Suprapubic skin (tissue), 4 donors: ENCODE data around the gene CENPK. TPM values are rescaled to one million over a fixed set of nuclear protein-coding genes. Genes with fewer than 3 reads are reported as not detected.
"Not testable (repeated sequence)": the region's sequence is repeated elsewhere in the genome, so short reads cannot be mapped to it uniquely, and the experiment has no call there.

Source experiments
- DNase-seq, 2 donors: peaks; one replicate each; pipeline ENCODE4 v3.0.0-alpha.2; 2019; ENCODE audit warnings: low spot score in 2 of 2
- H3K27ac ChIP-seq: fragments of 200-600 bp; sonication (generic); one replicate; pipeline ENCODE4 v1.5.1; 2019
- H3K27me3 ChIP-seq: fragments of 200-600 bp; sonication (generic); one replicate; pipeline ENCODE4 v1.5.1; 2019
- H3K36me3 ChIP-seq: fragments of 200-600 bp; sonication (generic); one replicate; pipeline ENCODE4 v1.5.1; 2019
- H3K4me1 ChIP-seq: fragments of 200-600 bp; sonication (generic); one replicate; pipeline ENCODE4 v1.5.1; 2019
- H3K4me3 ChIP-seq: fragments of 200-600 bp; sonication (generic); one replicate; pipeline ENCODE4 v1.5.1; 2019; ENCODE audit warnings: mild to moderate bottlenecking
- H3K9me3 ChIP-seq: fragments of 200-600 bp; sonication (generic); one replicate; pipeline ENCODE4 v1.5.1; 2019
- EP300 ChIP-seq: sonication (generic); formaldehyde crosslinking; IDR thresholded peaks from one replicate; pipeline ENCODE4 v1.6.1; 2017; ENCODE audit warnings: antibody characterized with exemption
- POLR2A ChIP-seq, 2 donors: fragments of 450-650 bp; IDR thresholded peaks; one replicate each; pipeline ENCODE4 v1.6.1; 2017; ENCODE audit warnings: antibody characterized with exemption in 2 of 2, mild to moderate bottlenecking in 2 of 2, moderate library complexity in 2 of 2
- POLR2AphosphoS5 ChIP-seq, 3 donors: sonication (generic); formaldehyde crosslinking; IDR thresholded peaks; one replicate each; pipeline ENCODE4 v1.6.1; 2017; ENCODE audit warnings: antibody characterized with exemption in 3 of 3
- WGBS: methylation state at CpG from one replicate; pipeline ENCODE4 v1.1.5; 2018; 5-methylcytosine and 5-hydroxymethylcytosine counted together
- total RNA-seq, 4 donors: library from RNA; depleted of rRNA; stranded (reverse); fragments of >200 nt; gene quantifications; one replicate each; pipeline ENCODE4 v1.1.0, GENCODE V29; 2016
- TF ChIP-seq, protein P1 (sequence below), 2 donors: fragments of 200-600 bp in 1 of 2; fragments of 450-650 bp in 1 of 2; sonication (generic) in 1 of 2; IDR thresholded peaks; one replicate each; pipeline ENCODE4 v1.5.1; 2016 to 2019; ENCODE audit warnings: antibody characterized with exemption in 2 of 2, mild to moderate bottlenecking in 1 of 2, moderate library complexity in 1 of 2

CENPK gene
- total RNA-seq, 4 donors from 2014 or later: 1.2 to 7.9 (median 1.7) TPM

DNA sequence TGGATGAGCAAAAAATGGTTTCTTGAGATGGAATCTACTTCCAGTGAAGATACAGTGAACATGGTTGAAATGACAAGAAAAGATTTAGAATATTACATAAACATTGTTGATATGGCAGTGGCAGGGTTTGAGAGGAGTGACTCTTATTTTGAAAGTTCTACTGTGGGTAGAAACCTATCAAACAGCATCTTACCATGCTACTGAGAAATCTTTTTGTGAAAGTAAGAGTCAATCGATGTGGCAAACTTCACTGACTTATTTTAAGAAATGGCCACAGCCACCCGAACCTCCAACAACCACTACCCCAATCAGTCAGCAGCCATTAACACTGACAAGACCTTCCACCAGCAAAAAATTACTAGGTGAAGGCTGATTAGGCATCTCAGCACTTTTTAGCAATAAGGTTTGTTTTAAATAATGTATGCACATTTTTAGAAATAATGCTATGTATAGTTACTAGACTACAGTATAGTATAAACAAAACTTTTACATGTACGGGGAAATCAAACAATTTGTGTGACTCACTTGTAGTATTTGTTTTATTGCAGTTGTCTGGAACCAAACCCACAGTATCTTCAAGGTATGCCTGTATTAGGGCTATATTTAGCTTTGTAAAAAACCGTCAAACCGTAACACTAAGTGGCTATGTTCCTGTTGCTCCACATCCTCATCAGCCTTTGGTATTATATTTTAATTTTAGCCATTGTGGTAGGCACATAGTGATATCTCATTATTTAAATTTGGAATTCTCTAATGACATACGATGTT lies 50.6 kb downstream of the CENPK start:
- no peak for TF ChIP-seq EP300
- TF ChIP-seq POLR2AphosphoS5 (IDR thresholded peaks at IDR 0.05): no peak
- TF ChIP-seq, protein P1, sequence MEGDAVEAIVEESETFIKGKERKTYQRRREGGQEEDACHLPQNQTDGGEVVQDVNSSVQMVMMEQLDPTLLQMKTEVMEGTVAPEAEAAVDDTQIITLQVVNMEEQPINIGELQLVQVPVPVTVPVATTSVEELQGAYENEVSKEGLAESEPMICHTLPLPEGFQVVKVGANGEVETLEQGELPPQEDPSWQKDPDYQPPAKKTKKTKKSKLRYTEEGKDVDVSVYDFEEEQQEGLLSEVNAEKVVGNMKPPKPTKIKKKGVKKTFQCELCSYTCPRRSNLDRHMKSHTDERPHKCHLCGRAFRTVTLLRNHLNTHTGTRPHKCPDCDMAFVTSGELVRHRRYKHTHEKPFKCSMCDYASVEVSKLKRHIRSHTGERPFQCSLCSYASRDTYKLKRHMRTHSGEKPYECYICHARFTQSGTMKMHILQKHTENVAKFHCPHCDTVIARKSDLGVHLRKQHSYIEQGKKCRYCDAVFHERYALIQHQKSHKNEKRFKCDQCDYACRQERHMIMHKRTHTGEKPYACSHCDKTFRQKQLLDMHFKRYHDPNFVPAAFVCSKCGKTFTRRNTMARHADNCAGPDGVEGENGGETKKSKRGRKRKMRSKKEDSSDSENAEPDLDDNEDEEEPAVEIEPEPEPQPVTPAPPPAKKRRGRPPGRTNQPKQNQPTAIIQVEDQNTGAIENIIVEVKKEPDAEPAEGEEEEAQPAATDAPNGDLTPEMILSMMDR (IDR thresholded peaks at IDR 0.05): no peak
- TF ChIP-seq POLR2A (IDR thresholded peaks at IDR 0.05): no peak
- no peak overlapping the region for H3K27ac ChIP-seq
- H3K4me1 ChIP-seq: no peaks in the 10 kb centered on the region
- no peaks in the 10 kb centered on the region for H3K27me3 ChIP-seq
- 79% methylated on average over 6 of the region's 6 CpGs for WGBS
- DNase-seq: no peak
- no peak overlapping the region for H3K4me3 ChIP-seq
- H3K9me3 ChIP-seq: no peaks in the 10 kb centered on the region
- no peaks in the 10 kb centered on the region for H3K36me3 ChIP-seq

DNA sequence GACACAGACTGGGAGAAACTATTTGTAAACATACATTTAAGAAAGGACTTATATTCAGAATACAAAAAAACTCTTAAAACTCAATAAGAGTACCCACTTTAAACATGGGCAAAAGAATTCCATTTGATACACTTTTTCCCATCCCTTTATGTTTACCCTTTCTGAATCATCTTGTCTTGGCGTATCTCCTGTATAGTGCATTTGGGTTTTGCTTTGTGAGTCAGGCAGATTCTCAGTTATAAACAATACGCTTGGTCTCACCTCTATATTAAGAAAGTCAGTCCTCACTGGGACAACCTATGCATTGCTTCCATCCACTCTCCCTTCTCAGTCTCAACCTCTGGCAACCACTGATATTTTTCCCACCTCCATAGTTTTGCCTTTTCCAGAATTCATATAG lies 54.0 kb downstream of the CENPK start:
- no peaks in the 10 kb centered on the region for H3K9me3 ChIP-seq
- no peak for DNase-seq
- H3K36me3 ChIP-seq: no peaks in the 10 kb centered on the region
- no peak for TF ChIP-seq EP300
- H3K4me3 ChIP-seq: no peak overlapping the region
- no peak overlapping the region for H3K27ac ChIP-seq
- no peaks in the 10 kb centered on the region for H3K4me1 ChIP-seq
- H3K27me3 ChIP-seq: no peaks in the 10 kb centered on the region
- WGBS: 98% methylated on average over 2 of the region's 2 CpGs

DNA sequence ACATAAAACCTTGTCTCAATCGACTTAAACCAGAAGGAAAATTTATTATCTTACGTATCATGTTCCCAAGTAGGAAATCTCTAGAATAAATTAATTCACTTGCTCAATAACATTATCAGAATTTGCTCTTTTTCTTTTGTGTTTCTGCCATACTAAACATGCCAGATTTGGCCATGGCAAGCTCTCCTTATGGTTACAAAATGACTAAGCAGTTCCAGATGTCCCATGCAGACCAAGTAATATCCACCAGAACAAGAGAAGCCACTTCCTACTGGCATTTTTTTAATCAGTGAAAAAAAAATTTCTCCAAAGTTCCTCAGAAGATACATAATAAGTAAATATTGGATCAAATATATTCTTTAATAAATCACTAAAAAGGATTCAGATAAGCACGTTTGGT lies 56.0 kb downstream of the CENPK start:
- 66% methylated on average over 3 of the region's 3 CpGs for WGBS
- DNase-seq: no peak
- H3K36me3 ChIP-seq: no peaks in the 10 kb centered on the region

DNA sequence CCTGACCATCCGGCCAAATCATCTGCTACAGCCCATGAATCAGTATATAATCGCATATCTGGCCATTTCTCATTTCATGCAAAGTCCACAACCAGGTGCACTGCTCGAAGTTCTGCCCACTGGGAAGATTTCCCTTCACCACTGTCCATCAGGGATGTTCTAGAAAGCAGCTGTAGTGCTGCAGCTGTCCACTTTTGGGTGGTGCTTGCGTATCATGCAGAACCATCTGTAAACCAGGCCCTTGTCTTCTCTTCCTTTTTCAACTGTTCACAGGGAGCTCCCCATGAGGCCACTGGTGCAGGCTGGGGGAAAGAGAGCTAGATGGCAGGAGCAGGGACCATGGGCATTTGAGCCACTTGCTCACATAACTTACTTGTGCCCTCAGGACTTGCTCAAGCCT lies 73.8 kb downstream of the CENPK start:
- no peaks in the 10 kb centered on the region for H3K4me1 ChIP-seq
- no peak for TF ChIP-seq POLR2AphosphoS5 (IDR thresholded peaks at IDR 0.05)
- TF ChIP-seq EP300: no peak
- no peak for TF ChIP-seq POLR2A (IDR thresholded peaks at IDR 0.05)
- TF ChIP-seq, protein P1 (IDR thresholded peaks at IDR 0.05): no peak
- no peaks in the 10 kb centered on the region for H3K9me3 ChIP-seq
- no peak overlapping the region for H3K27ac ChIP-seq
- H3K36me3 ChIP-seq: no peaks in the 10 kb centered on the region
- no peak for DNase-seq
- WGBS: 88% methylated on average over 4 of the region's 4 CpGs
- H3K4me3 ChIP-seq: no peak overlapping the region
- no peaks in the 10 kb centered on the region for H3K27me3 ChIP-seq

More for the DNA sequence above, 56.0 kb downstream of the CENPK start:
- TF ChIP-seq POLR2A (IDR thresholded peaks at IDR 0.05) (no peak), POLR2AphosphoS5 (IDR thresholded peaks at IDR 0.05) (no peak), EP300 (no peak)
- TF ChIP-seq, protein P1 (IDR thresholded peaks at IDR 0.05): no peak
- Histone ChIP-seq H3K27ac (no peak overlapping the region), H3K4me3 (no peak overlapping the region), H3K9me3 (no peaks in the 10 kb centered on the region), H3K27me3 (no peaks in the 10 kb centered on the region), H3K4me1 (no peaks in the 10 kb centered on the region)

DNA sequence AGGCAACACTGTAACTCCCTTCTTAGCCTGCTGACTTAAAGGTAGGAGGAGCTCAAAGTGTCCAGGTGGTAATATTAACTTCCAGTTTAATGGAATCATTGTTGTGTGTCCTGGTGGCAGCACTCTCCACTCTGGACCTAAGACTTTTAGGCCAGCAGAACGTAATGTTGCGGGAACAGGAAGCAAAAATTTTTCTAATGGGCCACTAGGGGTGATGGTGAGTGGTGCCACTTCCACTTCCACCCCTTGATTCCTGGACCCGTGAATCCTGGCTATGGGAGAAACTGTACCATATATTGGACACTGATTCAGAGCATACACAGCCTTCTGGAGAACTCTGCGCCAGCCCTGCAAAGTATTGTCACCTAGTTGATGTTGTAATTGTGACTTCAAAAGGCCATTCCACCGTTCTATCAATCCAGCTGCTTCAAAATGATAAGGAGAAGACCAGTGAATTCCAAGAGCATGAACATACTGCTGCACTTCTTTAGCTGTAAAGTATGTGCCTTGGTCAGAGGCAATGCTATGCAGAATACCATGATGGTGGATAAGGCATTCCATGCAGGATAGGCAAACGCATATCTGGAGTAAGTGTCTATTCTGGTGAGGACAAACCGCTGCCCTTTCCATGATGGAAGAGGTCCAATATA lies 74.8 kb downstream of the CENPK start:
- not testable (repeated sequence) for H3K36me3 ChIP-seq, H3K9me3 ChIP-seq, H3K27ac ChIP-seq, H3K27me3 ChIP-seq, H3K4me3 ChIP-seq, DNase-seq, H3K4me1 ChIP-seq
- 82% methylated on average over 7 of the region's 7 CpGs for WGBS

DNA sequence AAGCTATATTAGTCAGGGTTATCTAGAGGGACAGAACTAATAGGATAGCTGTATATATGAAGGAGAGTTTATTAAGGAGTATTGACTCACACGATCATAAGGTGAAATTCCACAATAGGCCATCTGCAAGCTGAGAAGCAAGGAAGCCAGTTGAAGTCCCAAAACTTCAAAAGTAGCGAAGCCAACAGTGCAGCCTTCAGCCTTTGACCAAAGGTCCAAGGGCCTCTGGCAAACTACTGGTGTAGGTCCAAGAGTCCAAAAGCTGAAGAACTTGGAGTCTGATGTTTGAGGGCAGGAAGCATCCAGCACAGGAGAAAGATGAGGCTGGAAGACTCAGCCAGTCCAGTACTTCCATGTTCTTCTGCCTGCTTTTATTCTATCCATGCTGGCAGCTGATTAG lies 76.2 kb downstream of the CENPK start:
- DNase-seq, H3K4me3 ChIP-seq, H3K9me3 ChIP-seq, H3K4me1 ChIP-seq, H3K27ac ChIP-seq, H3K36me3 ChIP-seq, H3K27me3 ChIP-seq: not testable (repeated sequence)
- 93% methylated on average over 2 of the region's 2 CpGs for WGBS
